ENCODE measurements around the gene ASB3. TPM values are rescaled to one million over a fixed set of nuclear protein-coding genes. Genes with fewer than 3 reads are reported as not detected.

The ASB3 gene
- total and polyA plus RNA-seq, 2 donors (not counting 1 experiment from before 2014, with no cell fraction given), result 15.9 to 30.7 TPM

DNA sequence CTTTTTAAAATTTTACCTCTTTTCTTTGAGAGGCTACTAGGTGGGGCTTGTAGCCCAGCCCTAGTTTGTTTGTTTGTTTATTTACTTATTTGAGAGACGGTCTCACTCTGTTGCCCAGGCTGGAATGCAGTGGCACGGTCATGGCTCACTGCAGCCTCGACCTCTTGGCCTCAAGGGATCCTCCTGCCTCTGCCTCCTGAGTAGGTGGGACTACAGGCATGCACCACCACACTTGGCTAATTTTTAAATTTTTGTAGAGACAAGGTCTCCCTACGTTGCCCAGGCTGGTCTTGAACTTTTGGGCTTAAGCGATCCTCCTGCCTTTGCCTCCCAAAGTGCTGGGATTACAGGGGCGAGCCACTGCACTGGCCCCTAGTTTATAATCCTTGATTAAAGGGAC lies 35.1 kb upstream of the ASB3 start:
- no peak overlapping the region for H3K27ac Mint-ChIP-seq
- intact Hi-C loops (cut with micrococcal nuclease), result no loop called here

DNA sequence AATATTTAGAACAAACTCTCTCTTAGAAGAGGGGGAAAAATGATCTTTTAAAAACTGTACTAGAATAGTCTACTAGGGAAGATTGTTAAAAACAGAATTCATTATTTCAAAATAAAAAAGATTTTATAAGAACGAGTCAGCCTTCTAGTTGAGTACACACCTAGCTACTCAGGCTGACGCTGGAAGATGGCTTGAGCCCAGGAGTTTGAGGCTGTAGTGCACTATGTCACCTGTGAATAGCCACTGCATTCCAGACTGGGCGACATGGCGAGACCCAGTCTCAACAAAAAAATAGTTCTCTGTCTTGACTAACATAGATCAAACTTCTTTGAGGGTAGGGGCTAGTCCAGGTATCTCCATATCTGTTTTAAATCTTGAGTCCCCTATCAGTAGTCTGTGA lies 34.0 kb upstream of the ASB3 start:
- H3K79me2 ChIP-seq (ENCODE audit: control insufficient read depth, insufficient read depth, low read length), result no peaks in the 10 kb centered on the region
- no peak for DNase-seq
- H2AFZ ChIP-seq (ENCODE audit: insufficient read depth, low read depth, low read length, poor library complexity, severe bottlenecking), result no peak overlapping the region
- no peak overlapping the region for H3K4me2 ChIP-seq (replicated peaks; ENCODE audit: low read depth, low read length, poor library complexity, severe bottlenecking)
- H4K20me1 ChIP-seq (ENCODE audit: control insufficient read depth, insufficient read depth, low read length, poor library complexity, severe bottlenecking), result no peaks in the 10 kb centered on the region
- Mint-ChIP-seq H3K27me3 (no peaks in the 10 kb centered on the region), H3K4me3 (no peak overlapping the region), H3K27ac (no peak overlapping the region), H3K4me1 (no peaks in the 10 kb centered on the region), H3K9me3 (ENCODE audit: insufficient read depth) (no peaks in the 10 kb centered on the region)
- no peaks in the 10 kb centered on the region for H3K27me3 ChIP-seq (replicated peaks in 1 of 4; ENCODE audit: control extremely low read depth in 1 of 4, control insufficient read depth in 3 of 4, insufficient read depth in 4 of 4, low read length in 3 of 4)
- peaks cover 5 to 27% of the 10 kb centered on the region in 2 experiments for H3K36me3 ChIP-seq (replicated peaks in 1 of 2; ENCODE audit: control extremely low read depth in 1 of 2, control insufficient read depth in 1 of 2, extremely low read depth in 1 of 2, insufficient read depth in 2 of 2, low read length in 1 of 2)
- no peaks in the 10 kb centered on the region for H3K9me3 ChIP-seq (ENCODE audit: control extremely low read depth in 1 of 3, control insufficient read depth in 2 of 3, insufficient read depth in 1 of 3, low read length in 2 of 3)
- no peaks in the 10 kb centered on the region for H3K4me1 ChIP-seq (ENCODE audit: control insufficient read depth in 2 of 2, insufficient read depth in 2 of 2, low read length in 2 of 2)
- H3K9ac ChIP-seq (ENCODE audit: low read length), result no peak overlapping the region
- WGBS (ENCODE audit: insufficient coverage), result no CpG with 5 or more reads among the region's 4 CpGs
- CTCF ChIA-PET, result no interaction called here
- ATAC-seq (ENCODE audit: low read depth), result no peak
- TF ChIP-seq EZH2 (IDR thresholded peaks at IDR 0.05; ENCODE audit: borderline replicate concordance, insufficient read depth, low read depth, low read length, poor library complexity, severe bottlenecking), result no peak
- TF ChIP-seq, protein P1, sequence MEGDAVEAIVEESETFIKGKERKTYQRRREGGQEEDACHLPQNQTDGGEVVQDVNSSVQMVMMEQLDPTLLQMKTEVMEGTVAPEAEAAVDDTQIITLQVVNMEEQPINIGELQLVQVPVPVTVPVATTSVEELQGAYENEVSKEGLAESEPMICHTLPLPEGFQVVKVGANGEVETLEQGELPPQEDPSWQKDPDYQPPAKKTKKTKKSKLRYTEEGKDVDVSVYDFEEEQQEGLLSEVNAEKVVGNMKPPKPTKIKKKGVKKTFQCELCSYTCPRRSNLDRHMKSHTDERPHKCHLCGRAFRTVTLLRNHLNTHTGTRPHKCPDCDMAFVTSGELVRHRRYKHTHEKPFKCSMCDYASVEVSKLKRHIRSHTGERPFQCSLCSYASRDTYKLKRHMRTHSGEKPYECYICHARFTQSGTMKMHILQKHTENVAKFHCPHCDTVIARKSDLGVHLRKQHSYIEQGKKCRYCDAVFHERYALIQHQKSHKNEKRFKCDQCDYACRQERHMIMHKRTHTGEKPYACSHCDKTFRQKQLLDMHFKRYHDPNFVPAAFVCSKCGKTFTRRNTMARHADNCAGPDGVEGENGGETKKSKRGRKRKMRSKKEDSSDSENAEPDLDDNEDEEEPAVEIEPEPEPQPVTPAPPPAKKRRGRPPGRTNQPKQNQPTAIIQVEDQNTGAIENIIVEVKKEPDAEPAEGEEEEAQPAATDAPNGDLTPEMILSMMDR (IDR thresholded peaks at IDR 0.05), result no peak
- no peak overlapping the region for H3K27ac ChIP-seq (ENCODE audit: low read length in 2 of 2)
- no peak overlapping the region for H3K4me3 ChIP-seq (ENCODE audit: control extremely low read depth in 1 of 5, extremely low read depth in 1 of 5, insufficient read depth in 1 of 5, low read depth in 2 of 5, low read length in 4 of 5)
- intact Hi-C loops (cut with micrococcal nuclease), result no loop called here
- POLR2A ChIA-PET, result interaction anchor here (0.6 kb wide), 1 partner anchor 272 kb away, joined by 3 read pairs; no protein-coding TSS in a partner anchor

More for the DNA sequence above, 35.1 kb upstream of the ASB3 start:
- no peaks in the 10 kb centered on the region for H3K27me3 ChIP-seq (replicated peaks in 1 of 4; ENCODE audit: control extremely low read depth in 1 of 4, control insufficient read depth in 3 of 4, insufficient read depth in 4 of 4, low read length in 3 of 4)
- Mint-ChIP-seq H3K27me3 (no peaks in the 10 kb centered on the region), H3K4me1 (no peaks in the 10 kb centered on the region), H3K4me3 (no peak overlapping the region), H3K9me3 (ENCODE audit: insufficient read depth) (no peaks in the 10 kb centered on the region)
- no peak for DNase-seq
- POLR2A ChIA-PET, result no interaction called here
- no peak overlapping the region for H3K27ac ChIP-seq (ENCODE audit: low read length in 2 of 2)
- ATAC-seq (ENCODE audit: low read depth), result no peak
- H3K4me2 ChIP-seq (replicated peaks; ENCODE audit: low read depth, low read length, poor library complexity, severe bottlenecking), result no peak overlapping the region
- no peaks in the 10 kb centered on the region for H3K9me3 ChIP-seq (ENCODE audit: control extremely low read depth in 1 of 3, control insufficient read depth in 2 of 3, insufficient read depth in 1 of 3, low read length in 2 of 3)
- no peak overlapping the region for H2AFZ ChIP-seq (ENCODE audit: insufficient read depth, low read depth, low read length, poor library complexity, severe bottlenecking)
- no peaks in the 10 kb centered on the region for H3K4me1 ChIP-seq (ENCODE audit: control insufficient read depth in 2 of 2, insufficient read depth in 2 of 2, low read length in 2 of 2)
- CTCF ChIA-PET, result no interaction called here
- 78% methylated on average over 4 of the region's 6 CpGs for WGBS (ENCODE audit: insufficient coverage)
- TF ChIP-seq, protein P1 (IDR thresholded peaks at IDR 0.05), result no peak
- no peak for TF ChIP-seq EZH2 (IDR thresholded peaks at IDR 0.05; ENCODE audit: borderline replicate concordance, insufficient read depth, low read depth, low read length, poor library complexity, severe bottlenecking)
- no peak overlapping the region for H3K4me3 ChIP-seq (ENCODE audit: control extremely low read depth in 1 of 5, extremely low read depth in 1 of 5, insufficient read depth in 1 of 5, low read depth in 2 of 5, low read length in 4 of 5)
- no peak overlapping the region for H3K9ac ChIP-seq (ENCODE audit: low read length)
- peaks cover 5 to 17% of the 10 kb centered on the region in 2 experiments for H3K36me3 ChIP-seq (replicated peaks in 1 of 2; ENCODE audit: control extremely low read depth in 1 of 2, control insufficient read depth in 1 of 2, extremely low read depth in 1 of 2, insufficient read depth in 2 of 2, low read length in 1 of 2)
- H4K20me1 ChIP-seq (ENCODE audit: control insufficient read depth, insufficient read depth, low read length, poor library complexity, severe bottlenecking), result no peaks in the 10 kb centered on the region
- H3K79me2 ChIP-seq (ENCODE audit: control insufficient read depth, insufficient read depth, low read length), result no peaks in the 10 kb centered on the region

Data from B cell (primary cell).